ENCODE results near the gene CASP7. TPM values are rescaled to one million over a fixed set of nuclear protein-coding genes. Genes with fewer than 3 reads are reported as not detected.
"Not testable (repeated sequence)": the region's sequence is repeated elsewhere in the genome, so short reads cannot be mapped to it uniquely, and the experiment has no call there.

Gene CASP7
- total RNA-seq, 2 donors from 2014 or later: 11.0 to 24.0 TPM

GRCh38 chr10:113770346-113770745, 90.6 kb downstream of the CASP7 start:
- ATAC-seq (ENCODE audit: insufficient number of reproducible peaks, low FRiP score, low read depth) (no peak), DNase-seq (ENCODE audit: low spot score) (no peak)
- TF ChIP-seq, protein P1, sequence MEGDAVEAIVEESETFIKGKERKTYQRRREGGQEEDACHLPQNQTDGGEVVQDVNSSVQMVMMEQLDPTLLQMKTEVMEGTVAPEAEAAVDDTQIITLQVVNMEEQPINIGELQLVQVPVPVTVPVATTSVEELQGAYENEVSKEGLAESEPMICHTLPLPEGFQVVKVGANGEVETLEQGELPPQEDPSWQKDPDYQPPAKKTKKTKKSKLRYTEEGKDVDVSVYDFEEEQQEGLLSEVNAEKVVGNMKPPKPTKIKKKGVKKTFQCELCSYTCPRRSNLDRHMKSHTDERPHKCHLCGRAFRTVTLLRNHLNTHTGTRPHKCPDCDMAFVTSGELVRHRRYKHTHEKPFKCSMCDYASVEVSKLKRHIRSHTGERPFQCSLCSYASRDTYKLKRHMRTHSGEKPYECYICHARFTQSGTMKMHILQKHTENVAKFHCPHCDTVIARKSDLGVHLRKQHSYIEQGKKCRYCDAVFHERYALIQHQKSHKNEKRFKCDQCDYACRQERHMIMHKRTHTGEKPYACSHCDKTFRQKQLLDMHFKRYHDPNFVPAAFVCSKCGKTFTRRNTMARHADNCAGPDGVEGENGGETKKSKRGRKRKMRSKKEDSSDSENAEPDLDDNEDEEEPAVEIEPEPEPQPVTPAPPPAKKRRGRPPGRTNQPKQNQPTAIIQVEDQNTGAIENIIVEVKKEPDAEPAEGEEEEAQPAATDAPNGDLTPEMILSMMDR (IDR thresholded peaks at IDR 0.05): no peak
- H3K4me3 ChIP-seq: no peak overlapping the region
- no peaks in the 10 kb centered on the region for H3K9me3 ChIP-seq
- no peaks in the 10 kb centered on the region for H3K27me3 ChIP-seq (replicated peaks; ENCODE audit: insufficient read depth)
- H3K27ac ChIP-seq: no peak overlapping the region
- no peaks in the 10 kb centered on the region for H3K36me3 ChIP-seq
- no peaks in the 10 kb centered on the region for H3K4me1 ChIP-seq (ENCODE audit: control insufficient read depth in 1 of 2, low read depth in 2 of 2)

- not testable (repeated sequence) for H3K9me3 ChIP-seq; H3K4me1 ChIP-seq (ENCODE audit: control insufficient read depth in 1 of 2, low read depth in 2 of 2); H3K27me3 ChIP-seq (replicated peaks; ENCODE audit: insufficient read depth); H3K36me3 ChIP-seq; DNase-seq (ENCODE audit: low spot score); H3K4me3 ChIP-seq; H3K27ac ChIP-seq; ATAC-seq (ENCODE audit: insufficient number of reproducible peaks, low FRiP score, low read depth)
These were observed 91.4 kb downstream of the CASP7 start for GRCh38 chr10:113771131-113771530.

DNA sequence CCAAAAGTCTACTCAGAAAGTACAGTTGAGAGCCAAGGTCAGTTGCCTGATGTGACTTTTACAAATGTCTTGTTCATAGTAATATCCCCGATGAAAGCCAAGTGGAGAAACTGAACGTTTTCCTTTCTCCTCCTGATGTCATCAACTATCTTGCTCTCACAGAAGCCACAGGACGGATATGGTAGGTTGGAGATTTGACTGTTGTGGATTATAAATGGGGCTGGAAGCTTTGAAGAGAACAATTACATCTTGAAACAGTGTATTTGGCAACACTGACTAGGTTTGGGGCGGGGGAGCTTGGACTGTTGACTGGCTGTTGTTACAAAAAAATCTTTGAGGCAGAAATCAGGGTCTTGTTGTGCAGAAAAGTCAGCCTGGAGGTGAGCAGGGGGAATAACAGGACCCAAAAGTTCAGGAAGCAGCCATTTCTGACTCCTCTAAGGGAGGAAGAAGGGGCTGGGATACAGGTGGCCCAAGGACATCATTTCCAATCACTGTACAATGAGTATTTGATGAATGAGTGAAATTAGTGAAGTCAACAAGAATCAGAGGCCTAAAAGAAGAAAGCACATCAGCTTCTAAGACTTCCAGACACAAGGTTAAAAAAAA, 96.1 kb downstream of the CASP7 start:
- Histone ChIP-seq H3K27me3 (replicated peaks; ENCODE audit: insufficient read depth) (no peaks in the 10 kb centered on the region), H3K4me1 (ENCODE audit: control insufficient read depth in 1 of 2, low read depth in 2 of 2) (no peaks in the 10 kb centered on the region), H3K9me3 (no peaks in the 10 kb centered on the region), H3K4me3 (no peak overlapping the region), H3K27ac (no peak overlapping the region), H3K36me3 (no peaks in the 10 kb centered on the region)
- DNase-seq (ENCODE audit: low spot score): no peak
- TF ChIP-seq, protein P1 (IDR thresholded peaks at IDR 0.05): no peak
- no peak for ATAC-seq (ENCODE audit: insufficient number of reproducible peaks, low FRiP score, low read depth)

DNA sequence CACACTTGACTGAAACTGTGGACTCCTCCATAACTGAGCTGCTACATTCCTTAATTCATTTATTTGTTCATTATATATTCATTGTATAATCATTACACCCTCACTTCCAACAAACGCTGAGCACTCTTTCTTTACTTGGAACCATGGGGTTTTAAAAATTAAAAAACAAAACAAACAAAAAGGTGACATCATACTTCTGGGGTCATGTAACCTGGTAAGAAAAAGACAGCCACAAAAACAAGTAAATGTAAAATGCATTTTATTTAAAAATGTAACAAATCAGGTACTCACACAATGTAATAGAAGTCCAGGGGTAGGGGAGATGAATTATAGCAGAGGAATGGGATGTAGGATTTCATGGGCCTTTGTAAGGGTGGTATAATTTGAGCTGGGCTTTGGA, 96.8 kb downstream of the CASP7 start:
- no peaks in the 10 kb centered on the region for H3K27me3 ChIP-seq (replicated peaks; ENCODE audit: insufficient read depth)
- ATAC-seq (ENCODE audit: insufficient number of reproducible peaks, low FRiP score, low read depth) (no peak), DNase-seq (ENCODE audit: low spot score) (no peak)
- TF ChIP-seq, protein P1 (IDR thresholded peaks at IDR 0.05): no peak
- H3K27ac ChIP-seq: no peak overlapping the region
- H3K9me3 ChIP-seq: no peaks in the 10 kb centered on the region
- no peak overlapping the region for H3K4me3 ChIP-seq
- no peaks in the 10 kb centered on the region for H3K4me1 ChIP-seq (ENCODE audit: control insufficient read depth in 1 of 2, low read depth in 2 of 2)
- no peaks in the 10 kb centered on the region for H3K36me3 ChIP-seq

Other genes with a start within 250 kb of the CASP7 start
- gene HABP2, start 126.9 kb upstream of the CASP7 start, total RNA-seq: not detected
- gene NRAP, start 15.9 kb upstream of the CASP7 start, total RNA-seq: not detected
- gene PLEKHS1, start 71.8 kb downstream of the CASP7 start, total RNA-seq: under 1 TPM in 1 of 2 donors, not detected in 1; 0.14 TPM
- gene DCLRE1A, start 174.2 kb downstream of the CASP7 start, total RNA-seq: 1 to 10 TPM; 3.2 to 4.2 TPM
- 10 to 100 TPM; 21.9 to 56.5 TPM for gene NHLRC2, start 174.7 kb downstream of the CASP7 start, total RNA-seq